GM12801 (cell line): ENCODE measurements around the gene LRRC7.

Source experiments
- TF ChIP-seq, protein P1 (sequence below): IDR thresholded peaks from one replicate; pipeline ENCODE4 v1.5.1; 2011; ENCODE audit warnings: control low read depth; ENCODE audit not compliant: insufficient read length; ENCODE audit errors: extremely low read depth

The LRRC7 gene

DNA sequence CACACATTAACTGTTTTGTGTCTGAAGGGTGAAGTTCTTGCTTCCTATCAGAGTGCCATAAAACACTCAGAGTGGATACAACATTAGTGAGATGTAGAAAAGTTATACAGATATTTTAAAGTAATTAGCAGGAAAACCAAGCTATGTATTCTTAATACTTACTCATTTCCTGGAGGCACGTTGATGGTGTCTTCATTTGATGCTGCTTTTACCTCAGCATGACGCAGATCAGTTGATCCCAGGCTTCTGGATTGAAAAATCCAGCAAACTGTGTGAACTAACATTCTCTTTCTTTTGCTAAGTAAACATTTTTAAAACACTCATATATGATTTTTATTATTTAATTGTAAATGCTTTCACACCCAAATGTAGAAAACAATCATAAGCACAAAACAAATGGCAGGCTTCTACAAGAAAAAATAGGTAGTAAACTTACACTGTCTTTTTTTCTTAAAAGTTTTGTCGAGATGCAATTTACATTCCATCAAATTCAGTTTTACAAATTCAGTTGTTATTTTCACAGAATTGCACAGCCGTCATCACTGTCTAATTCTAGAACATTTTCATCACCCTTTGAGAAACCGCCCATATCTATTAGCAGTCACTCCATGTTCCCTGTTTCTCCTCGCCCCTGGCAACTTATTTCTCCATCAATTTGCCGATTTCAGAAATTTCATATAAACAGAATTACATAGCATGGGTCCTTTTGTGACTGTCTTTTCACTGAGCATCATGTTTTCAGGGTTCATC lies 198.9 kb downstream of the LRRC7 start:
- TF ChIP-seq, protein P1, sequence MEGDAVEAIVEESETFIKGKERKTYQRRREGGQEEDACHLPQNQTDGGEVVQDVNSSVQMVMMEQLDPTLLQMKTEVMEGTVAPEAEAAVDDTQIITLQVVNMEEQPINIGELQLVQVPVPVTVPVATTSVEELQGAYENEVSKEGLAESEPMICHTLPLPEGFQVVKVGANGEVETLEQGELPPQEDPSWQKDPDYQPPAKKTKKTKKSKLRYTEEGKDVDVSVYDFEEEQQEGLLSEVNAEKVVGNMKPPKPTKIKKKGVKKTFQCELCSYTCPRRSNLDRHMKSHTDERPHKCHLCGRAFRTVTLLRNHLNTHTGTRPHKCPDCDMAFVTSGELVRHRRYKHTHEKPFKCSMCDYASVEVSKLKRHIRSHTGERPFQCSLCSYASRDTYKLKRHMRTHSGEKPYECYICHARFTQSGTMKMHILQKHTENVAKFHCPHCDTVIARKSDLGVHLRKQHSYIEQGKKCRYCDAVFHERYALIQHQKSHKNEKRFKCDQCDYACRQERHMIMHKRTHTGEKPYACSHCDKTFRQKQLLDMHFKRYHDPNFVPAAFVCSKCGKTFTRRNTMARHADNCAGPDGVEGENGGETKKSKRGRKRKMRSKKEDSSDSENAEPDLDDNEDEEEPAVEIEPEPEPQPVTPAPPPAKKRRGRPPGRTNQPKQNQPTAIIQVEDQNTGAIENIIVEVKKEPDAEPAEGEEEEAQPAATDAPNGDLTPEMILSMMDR, result no peak

- TF ChIP-seq, protein P1, result no peak
Observed at GRCh38 chr1:69776555-69776954, 208.8 kb downstream of the LRRC7 start.

DNA sequence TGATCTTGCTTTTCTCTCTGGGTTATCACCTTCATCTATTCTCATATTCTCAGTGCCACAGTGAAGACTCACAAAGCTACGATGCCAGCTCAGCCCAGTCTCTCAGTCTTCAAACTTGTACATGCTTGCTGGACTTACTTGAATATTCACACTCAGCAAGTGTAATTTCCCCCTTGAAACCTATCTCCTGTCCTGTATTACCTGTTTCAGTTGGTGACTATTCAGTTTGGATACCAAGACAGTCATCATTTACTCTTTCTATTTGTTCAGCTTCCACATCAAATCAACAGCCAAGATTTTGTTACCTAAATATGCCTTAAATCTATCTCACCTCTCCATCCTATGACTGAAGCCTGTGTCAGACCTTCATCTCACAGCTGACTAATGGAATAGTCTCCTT lies 209.7 kb downstream of the LRRC7 start:
- TF ChIP-seq, protein P1, result no peak

GRCh38 chr1:69777971-69778370 lies 210.2 kb downstream of the LRRC7 start:
- TF ChIP-seq, protein P1, result no peak

- TF ChIP-seq, protein P1, result no peak
Observed at GRCh38 chr1:69787151-69787550, 219.4 kb downstream of the LRRC7 start.

- TF ChIP-seq, protein P1, result no peak
Observed at GRCh38 chr1:69791311-69791710, 223.6 kb downstream of the LRRC7 start.

GRCh38 chr1:69794831-69795230 lies 227.1 kb downstream of the LRRC7 start:
- TF ChIP-seq, protein P1, result no peak

GRCh38 chr1:69814926-69815325 lies 247.2 kb downstream of the LRRC7 start:
- TF ChIP-seq, protein P1, result no peak
